ENCODE measurements around the gene ELOVL7. TPM values are rescaled to one million over a fixed set of nuclear protein-coding genes. Genes with fewer than 3 reads are reported as not detected.
A peak's percentile ranks its signal among the peaks of the same experiment; 100 is the strongest.
"Not testable (repeated sequence)": the region's sequence is repeated elsewhere in the genome, so short reads cannot be mapped to it uniquely, and the experiment has no call there.

The ELOVL7 gene
- total RNA-seq, 1 experiment from 2014 or later: 4.6 TPM

- no peak for DNase-seq (ENCODE audit: low read depth)
Measured at GRCh38 chr5:60830581-60831127, 13.4 kb downstream of the ELOVL7 start.

DNA sequence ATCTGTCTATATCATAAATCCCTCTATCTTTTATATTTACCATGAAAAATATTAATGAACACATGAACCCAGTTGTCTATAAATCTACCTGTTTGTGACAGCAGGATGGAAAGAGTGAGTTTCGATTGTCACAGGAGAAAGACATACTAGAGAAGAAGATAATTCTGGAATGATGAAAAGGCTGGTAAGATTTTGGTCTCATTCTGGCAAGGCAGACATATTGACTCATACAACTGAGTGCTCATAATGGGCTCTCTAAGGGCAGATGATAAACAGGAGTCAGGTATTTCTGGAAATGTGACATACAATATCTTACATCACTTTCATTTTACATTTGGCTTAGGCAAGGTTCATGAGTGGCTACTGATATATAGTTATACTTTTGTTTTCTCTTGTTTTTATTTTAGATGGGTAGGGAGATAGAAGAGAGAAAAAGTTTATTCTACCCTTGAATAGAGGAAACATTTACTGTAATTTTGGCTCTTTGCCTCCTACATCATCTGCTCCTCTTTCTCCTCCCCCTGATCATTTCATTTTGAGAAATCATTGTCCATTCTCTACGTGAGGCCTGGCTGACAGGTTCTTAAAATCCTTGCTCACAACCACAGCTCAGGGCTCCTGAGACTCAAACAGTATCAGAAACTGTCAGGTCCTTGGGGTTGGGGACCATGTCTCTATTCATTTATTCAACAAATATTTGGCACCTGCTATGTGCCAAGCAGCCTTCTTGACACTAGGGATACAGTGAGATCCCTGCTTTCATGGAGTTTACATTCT, 14.4 kb downstream of the ELOVL7 start:
- no peak for DNase-seq (ENCODE audit: low read depth)

- no peak for DNase-seq (ENCODE audit: low read depth)
Measured at GRCh38 chr5:60827201-60827600, 16.9 kb downstream of the ELOVL7 start.

- DNase-seq (ENCODE audit: low read depth): no peak
Measured at GRCh38 chr5:60826653-60827052, 17.4 kb downstream of the ELOVL7 start.

DNA sequence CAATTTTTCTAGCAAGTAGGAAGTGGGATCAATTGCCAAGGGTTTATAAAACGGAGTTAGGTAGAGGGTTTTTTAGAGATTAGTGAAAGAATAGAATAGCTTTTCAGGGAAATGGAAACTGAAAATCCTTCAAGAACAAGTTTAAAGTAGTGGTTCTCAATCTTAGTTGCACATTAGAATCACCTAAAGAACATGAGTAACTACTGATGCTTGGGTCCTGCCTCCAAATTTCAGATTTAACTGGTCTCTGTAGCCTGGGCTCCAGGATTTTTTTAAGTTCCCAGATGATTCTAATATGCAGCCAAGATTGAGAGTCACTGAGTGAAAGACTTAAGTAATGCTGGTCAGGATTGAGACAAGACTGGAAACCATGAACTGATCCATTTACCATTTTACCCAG, 20.5 kb downstream of the ELOVL7 start:
- DNase-seq (ENCODE audit: low read depth): no peak

DNA sequence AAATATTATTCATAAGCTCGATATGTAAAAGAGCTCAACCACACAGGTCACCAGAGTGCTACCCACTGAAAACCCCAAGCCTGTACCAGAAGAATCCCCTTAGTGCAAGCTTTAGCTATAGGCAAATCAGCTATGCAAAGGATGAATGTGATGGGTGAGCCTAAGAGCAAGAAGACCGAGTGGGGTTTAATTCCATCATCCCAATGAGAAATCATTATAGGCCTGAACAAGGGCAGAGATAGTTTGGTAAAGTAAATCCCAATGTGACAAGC, 21.8 kb downstream of the ELOVL7 start:
- no peak for DNase-seq (ENCODE audit: low read depth)

DNA sequence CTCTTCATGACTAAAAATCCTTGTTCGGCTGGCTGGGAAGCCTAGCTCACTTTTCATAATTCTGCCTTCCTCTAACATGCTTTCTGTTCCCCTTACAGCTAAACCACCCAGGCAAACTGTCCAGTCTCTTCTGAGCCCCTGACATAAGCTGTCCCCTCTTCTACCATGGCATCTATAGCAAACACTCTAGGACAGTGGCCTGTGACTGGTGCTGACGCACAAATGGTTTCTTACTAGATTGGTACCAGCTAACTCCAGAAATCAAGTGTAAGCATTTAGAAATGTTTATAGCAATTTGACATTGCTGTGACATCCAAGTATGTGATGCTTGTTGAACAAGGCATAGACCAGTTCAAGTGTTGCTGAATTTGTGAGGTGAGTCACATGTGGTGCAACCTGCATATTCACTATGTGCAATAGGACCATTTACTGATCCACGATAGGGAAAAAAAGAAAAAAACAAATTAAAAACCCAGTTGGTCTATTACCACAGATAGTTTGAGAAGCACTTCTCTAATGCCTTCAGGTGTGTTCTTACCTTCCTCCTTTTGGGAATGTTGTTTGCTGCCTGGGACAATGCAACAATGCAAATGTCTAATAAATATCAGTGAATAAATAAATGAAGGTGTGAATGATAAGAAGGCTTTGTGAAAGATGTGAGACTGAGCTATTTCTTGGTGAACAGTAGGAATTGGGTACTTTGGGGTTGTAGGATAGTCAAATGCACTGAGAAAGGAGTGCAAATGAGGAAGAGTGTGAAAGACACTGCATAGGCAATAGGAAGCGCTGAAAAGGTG, 22.4 kb downstream of the ELOVL7 start:
- DNase-seq (ENCODE audit: low read depth): no peak

- DNase-seq (ENCODE audit: low read depth): no peak
Measured at GRCh38 chr5:60820593-60821487, 23.2 kb downstream of the ELOVL7 start.

GRCh38 chr5:60816138-60816537, 27.9 kb downstream of the ELOVL7 start:
- not testable (repeated sequence) for DNase-seq (ENCODE audit: low read depth)

GRCh38 chr5:60814498-60814897, 29.6 kb downstream of the ELOVL7 start:
- no peak for DNase-seq (ENCODE audit: low read depth)

- no peak for DNase-seq (ENCODE audit: low read depth)
Measured at GRCh38 chr5:60812426-60812825, 31.6 kb downstream of the ELOVL7 start.

DNA sequence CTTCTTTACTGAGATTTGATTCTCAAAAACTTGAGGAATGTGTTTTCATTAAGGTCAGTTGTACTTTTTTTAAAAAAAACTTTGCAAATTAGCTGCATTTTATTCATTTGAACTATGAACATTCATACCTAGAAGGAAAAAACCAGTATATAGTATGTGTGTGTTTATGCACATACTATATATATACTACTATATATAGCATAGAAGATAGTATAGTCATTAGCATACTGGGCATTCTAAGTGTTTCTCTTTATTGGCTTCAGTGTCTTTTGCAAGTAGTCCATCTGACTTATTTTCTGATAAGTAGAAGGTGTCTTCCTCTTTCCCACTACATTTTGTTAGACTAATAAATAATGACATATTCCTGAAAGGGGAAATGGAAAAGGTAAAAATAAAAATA, 33.0 kb downstream of the ELOVL7 start:
- DNase-seq (ENCODE audit: low read depth): no peak

- DNase-seq (ENCODE audit: low read depth): peak; percentile 49
Measured at GRCh38 chr5:60810438-60811085, 33.5 kb downstream of the ELOVL7 start.

- DNase-seq (ENCODE audit: low read depth): no peak
Measured at GRCh38 chr5:60809891-60810425, 34.1 kb downstream of the ELOVL7 start.

GRCh38 chr5:60806591-60807243, 37.4 kb downstream of the ELOVL7 start:
- no peak for DNase-seq (ENCODE audit: low read depth)

DNA sequence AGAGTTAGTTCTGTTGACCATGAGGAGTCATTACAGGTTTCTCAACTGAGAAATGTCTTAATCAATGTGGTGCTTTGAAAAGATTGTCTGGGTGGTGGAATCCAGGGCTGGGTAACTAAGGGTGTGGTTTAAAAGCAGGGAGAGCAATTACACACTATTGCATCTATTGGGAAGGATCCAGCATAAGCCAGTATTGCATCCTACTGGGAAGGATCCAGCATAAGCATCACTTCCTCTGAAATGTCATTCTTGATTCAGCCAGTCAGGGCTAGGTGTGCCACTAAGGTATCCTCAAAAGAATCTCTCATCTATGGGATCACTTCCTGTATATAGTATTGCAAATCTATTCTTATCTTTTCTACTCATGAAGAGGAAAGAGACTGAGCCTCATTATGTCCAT, 38.6 kb downstream of the ELOVL7 start:
- no peak for DNase-seq (ENCODE audit: low read depth)

DNA sequence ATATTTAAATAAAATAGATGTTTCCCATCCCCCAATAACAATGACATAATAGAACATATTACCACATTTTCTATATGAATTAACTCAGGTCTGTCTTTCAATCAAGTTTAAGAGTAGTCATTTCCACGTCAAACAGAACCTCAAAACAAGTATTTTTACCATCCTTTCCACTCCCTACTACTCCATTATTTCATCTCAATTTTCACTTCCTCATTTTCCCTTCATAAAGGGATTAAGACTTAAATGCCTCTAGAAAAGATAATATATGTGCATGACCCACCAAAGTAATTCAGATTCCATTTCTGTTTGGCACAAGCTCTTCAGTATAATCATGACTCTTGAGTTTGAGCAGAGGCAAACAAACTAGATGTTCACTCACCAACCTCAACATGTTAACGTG, 40.4 kb downstream of the ELOVL7 start:
- no peak for DNase-seq (ENCODE audit: low read depth)

DNA sequence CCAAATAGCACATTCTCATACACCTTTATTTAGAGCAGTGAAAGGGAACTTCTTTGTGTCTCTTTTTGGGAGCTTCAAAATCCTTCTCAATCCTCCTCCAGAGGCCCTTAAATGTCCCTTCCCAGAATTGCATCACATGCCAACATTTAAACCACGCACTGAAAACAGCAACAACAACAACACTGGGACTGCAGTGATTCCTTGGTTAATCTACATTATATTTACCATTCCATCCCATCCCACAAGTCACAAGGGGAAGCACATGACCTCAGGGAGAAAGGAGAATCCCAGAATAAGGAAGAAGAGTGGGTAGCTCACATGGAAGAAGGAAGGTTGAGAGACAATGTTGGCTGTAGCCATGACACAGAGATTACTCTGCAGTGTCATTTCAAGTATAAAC, 41.1 kb downstream of the ELOVL7 start:
- no peak for DNase-seq (ENCODE audit: low read depth)

GRCh38 chr5:60802226-60802625, 41.8 kb downstream of the ELOVL7 start:
- no peak for DNase-seq (ENCODE audit: low read depth)

DNA sequence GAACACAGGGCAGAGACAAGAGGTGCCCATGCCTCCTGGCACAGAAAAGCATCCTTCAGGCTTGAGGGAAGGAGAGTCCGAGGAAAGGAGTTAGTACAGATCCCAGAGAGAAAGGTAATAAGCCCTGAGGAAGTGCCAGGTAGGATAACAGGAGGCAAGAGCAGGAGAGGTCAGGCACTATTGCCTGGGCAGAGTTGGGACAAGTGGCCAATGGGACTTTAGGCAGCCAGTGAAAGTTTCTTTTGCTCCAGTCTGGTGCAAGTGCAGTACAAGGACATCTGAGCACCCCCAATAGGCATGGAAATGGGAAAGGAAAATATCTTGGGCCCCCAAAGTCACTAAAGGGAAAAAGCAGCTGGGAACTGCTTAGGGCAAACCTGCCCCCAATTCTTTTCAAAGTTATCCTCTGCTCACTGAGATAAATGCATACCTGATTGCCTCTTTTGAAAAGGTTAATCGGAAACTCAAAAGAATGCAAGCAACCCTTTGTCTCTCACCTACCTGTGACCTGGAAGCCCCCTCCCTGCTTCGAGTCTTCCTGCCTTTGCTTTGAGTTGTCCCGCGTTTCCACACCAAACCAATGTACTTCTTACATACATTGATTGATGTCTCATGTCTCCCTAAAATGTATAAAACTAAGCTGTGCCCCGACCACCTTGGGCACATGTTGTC, 46.5 kb downstream of the ELOVL7 start:
- DNase-seq (ENCODE audit: low read depth): no peak

Data from Daoy (cell line).